ENCODE results near the gene SPOCK3.

GRCh38 chr4:167000141-167000852 is 234.0 kb downstream of the SPOCK3 start:
- TF ChIP-seq CTCF (IDR thresholded peaks at IDR 0.05) (no peak), POLR2A (IDR thresholded peaks at IDR 0.05) (no peak)
